ENCODE results near the gene ACTN1. TPM values are rescaled to one million over a fixed set of nuclear protein-coding genes. Genes with fewer than 3 reads are reported as not detected.
A peak's percentile ranks its signal among the peaks of the same experiment; 100 is the strongest.

ACTN1 gene
- total RNA-seq, 4 donors from 2014 or later = 958 to 2,110 (median 1,439) TPM

DNA sequence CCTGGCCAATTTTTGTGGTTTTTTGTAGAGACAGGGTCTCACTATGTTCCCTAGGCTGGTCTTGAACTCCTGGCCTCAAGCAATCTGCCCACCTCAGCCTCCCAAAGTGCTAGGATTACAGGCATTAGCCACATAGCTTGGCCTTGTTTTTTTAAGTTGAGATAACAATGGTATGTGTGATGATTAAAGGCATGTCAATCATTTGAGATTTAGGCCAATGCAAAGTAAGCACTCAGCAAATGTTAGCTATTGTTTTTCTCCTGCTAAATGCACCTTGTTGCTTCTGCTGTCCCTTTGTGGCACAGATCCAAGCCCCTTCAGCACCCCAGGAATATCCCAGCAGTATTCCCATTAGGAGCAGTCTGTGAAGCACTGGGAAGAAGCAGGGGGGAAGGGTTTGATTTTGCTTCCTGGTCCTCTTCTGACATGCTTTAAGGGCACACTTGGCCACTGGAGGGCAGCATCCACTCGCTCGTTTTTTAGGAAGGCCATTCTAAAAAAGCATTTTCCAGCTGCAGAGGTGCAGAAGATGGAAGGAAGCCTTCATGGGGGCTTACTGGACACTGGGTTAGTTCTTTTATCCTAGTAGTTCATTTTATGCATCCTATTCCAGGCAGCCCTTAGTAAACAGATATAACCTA is 116.0 kb downstream of the ACTN1 start:
- Histone ChIP-seq H3K9me3 (peaks cover 0 to 17% (median 9%) of the 10 kb centered on the region in 4 donors), H3K27ac (replicated peaks in 1 of 4) (no peak overlapping the region), H3K4me1 (no peaks in the 10 kb centered on the region), H3K36me3 (peaks cover 0 to 3% (median 0%) of the 10 kb centered on the region in 4 donors), H3K27me3 (no peaks in the 10 kb centered on the region), H3K4me3 (no peak overlapping the region)
- TF ChIP-seq, protein P1, sequence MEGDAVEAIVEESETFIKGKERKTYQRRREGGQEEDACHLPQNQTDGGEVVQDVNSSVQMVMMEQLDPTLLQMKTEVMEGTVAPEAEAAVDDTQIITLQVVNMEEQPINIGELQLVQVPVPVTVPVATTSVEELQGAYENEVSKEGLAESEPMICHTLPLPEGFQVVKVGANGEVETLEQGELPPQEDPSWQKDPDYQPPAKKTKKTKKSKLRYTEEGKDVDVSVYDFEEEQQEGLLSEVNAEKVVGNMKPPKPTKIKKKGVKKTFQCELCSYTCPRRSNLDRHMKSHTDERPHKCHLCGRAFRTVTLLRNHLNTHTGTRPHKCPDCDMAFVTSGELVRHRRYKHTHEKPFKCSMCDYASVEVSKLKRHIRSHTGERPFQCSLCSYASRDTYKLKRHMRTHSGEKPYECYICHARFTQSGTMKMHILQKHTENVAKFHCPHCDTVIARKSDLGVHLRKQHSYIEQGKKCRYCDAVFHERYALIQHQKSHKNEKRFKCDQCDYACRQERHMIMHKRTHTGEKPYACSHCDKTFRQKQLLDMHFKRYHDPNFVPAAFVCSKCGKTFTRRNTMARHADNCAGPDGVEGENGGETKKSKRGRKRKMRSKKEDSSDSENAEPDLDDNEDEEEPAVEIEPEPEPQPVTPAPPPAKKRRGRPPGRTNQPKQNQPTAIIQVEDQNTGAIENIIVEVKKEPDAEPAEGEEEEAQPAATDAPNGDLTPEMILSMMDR (IDR thresholded peaks at IDR 0.05) = peak; percentile 69 to 84 (median 81)
- TF ChIP-seq POLR2AphosphoS5 (IDR thresholded peaks at IDR 0.05) (peak; percentile 45), POLR2A (IDR thresholded peaks at IDR 0.05; ENCODE audit: low read depth) (no peak)
- intact Hi-C loops (cut with DNase I) = no loop called here
- DNase-seq (ENCODE audit: extremely low spot score) = no peak
- WGBS = 13% methylated on average over 2 of the region's 2 CpGs

DNA sequence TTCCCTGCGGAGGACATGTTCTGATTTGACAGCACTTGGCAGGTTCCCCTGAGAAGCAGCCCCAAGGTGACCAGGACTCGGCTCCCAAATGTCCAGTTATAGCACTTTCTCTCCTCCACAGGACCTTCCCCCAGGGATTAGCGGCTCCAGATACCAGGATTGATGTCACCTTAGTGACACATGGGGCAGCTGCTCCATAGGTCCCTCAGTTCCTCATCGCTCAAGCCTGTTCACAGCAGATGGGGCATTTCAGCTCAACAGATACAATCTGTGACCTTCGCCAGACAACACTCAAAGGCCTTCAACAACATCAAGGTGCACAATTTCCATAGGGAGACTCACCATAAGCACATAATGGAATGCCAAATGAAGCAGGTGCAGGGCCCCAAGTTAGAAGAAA is 118.3 kb downstream of the ACTN1 start:
- Histone ChIP-seq H3K36me3 (peaks cover 0 to 3% (median 0%) of the 10 kb centered on the region in 4 donors), H3K9me3 (peaks cover 0 to 14% (median 7%) of the 10 kb centered on the region in 4 donors), H3K4me3 (no peak overlapping the region), H3K27me3 (no peaks in the 10 kb centered on the region), H3K4me1 (no peaks in the 10 kb centered on the region), H3K27ac (replicated peaks in 1 of 4) (no peak overlapping the region)
- TF ChIP-seq POLR2AphosphoS5 (IDR thresholded peaks at IDR 0.05) (no peak), POLR2A (IDR thresholded peaks at IDR 0.05; ENCODE audit: low read depth) (no peak), EP300 (IDR thresholded peaks at IDR 0.05) (no peak)
- TF ChIP-seq, protein P1 (IDR thresholded peaks at IDR 0.05) = no peak
- DNase-seq (ENCODE audit: extremely low spot score) = no peak
- intact Hi-C loops (cut with DNase I) = no loop called here
- 90% methylated on average over 4 of the region's 5 CpGs for WGBS

- 96% methylated on average over 5 of the region's 5 CpGs for WGBS
- TF ChIP-seq EP300 (IDR thresholded peaks at IDR 0.05) = no peak
- H3K27me3 ChIP-seq = no peaks in the 10 kb centered on the region
- peaks cover 0 to 5% (median 0%) of the 10 kb centered on the region in 4 donors for H3K9me3 ChIP-seq
- no peaks in the 10 kb centered on the region for H3K4me1 ChIP-seq
- no peak overlapping the region for H3K27ac ChIP-seq (replicated peaks in 1 of 4)
- peak; percentile 74 for DNase-seq (ENCODE audit: extremely low spot score)
- H3K4me3 ChIP-seq = no peak overlapping the region
- intact Hi-C loops (cut with DNase I) = no loop called here
- no peaks in the 10 kb centered on the region for H3K36me3 ChIP-seq
These were observed 121.5 kb downstream of the ACTN1 start for GRCh38 chr14:68857516-68858070.

- intact Hi-C loops (cut with DNase I) = no loop called here
- WGBS = 66% methylated on average over 6 of the region's 6 CpGs
These were observed 122.5 kb downstream of the ACTN1 start for GRCh38 chr14:68856572-68856971.

DNA sequence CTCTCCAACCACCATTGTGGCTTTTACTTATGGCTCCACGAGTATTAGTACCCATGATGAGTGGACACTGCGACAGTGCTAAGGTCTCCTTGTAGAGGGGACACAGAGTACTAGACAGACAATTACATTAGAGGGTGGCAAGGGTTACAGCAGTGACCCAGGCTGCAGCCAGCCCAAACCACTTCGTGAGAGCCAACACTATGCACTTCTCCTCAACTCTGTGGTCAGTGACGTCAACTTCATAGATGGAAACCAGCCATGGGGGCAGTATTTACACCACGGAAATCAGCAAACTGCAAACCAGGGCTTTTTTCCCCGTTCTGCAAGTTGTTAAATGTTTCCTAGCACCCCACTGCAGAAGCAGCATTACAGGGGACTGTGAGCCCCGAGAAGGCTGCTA is 124.7 kb downstream of the ACTN1 start:
- H3K36me3 ChIP-seq = no peaks in the 10 kb centered on the region
- H3K4me3 ChIP-seq = no peak overlapping the region
- H3K27ac ChIP-seq (replicated peaks in 1 of 4) = no peak overlapping the region
- TF ChIP-seq EP300 (IDR thresholded peaks at IDR 0.05) = no peak
- no peak for TF ChIP-seq POLR2AphosphoS5 (IDR thresholded peaks at IDR 0.05)
- TF ChIP-seq, protein P1 (IDR thresholded peaks at IDR 0.05) = no peak
- TF ChIP-seq POLR2A (IDR thresholded peaks at IDR 0.05; ENCODE audit: low read depth) = no peak
- H3K9me3 ChIP-seq = peaks cover 0 to 6% (median 0%) of the 10 kb centered on the region in 4 donors
- no peaks in the 10 kb centered on the region for H3K4me1 ChIP-seq
- intact Hi-C loops (cut with DNase I) = no loop called here
- 91% methylated on average over 7 of the region's 7 CpGs for WGBS
- DNase-seq (ENCODE audit: extremely low spot score) = peak; percentile 55
- no peaks in the 10 kb centered on the region for H3K27me3 ChIP-seq

More at GRCh38 chr14:68856572-68856971, 122.5 kb downstream of the ACTN1 start:
- Histone ChIP-seq H3K9me3 (peaks cover 0 to 6% (median 0%) of the 10 kb centered on the region in 4 donors), H3K36me3 (no peaks in the 10 kb centered on the region), H3K4me3 (no peak overlapping the region), H3K27me3 (no peaks in the 10 kb centered on the region), H3K27ac (replicated peaks in 1 of 4) (no peak overlapping the region), H3K4me1 (no peaks in the 10 kb centered on the region)
- TF ChIP-seq, protein P1 (IDR thresholded peaks at IDR 0.05) = no peak
- TF ChIP-seq POLR2AphosphoS5 (IDR thresholded peaks at IDR 0.05) = no peak
- no peak for TF ChIP-seq POLR2A (IDR thresholded peaks at IDR 0.05; ENCODE audit: low read depth)
- no peak for TF ChIP-seq EP300 (IDR thresholded peaks at IDR 0.05)
- peak; percentile 3 for DNase-seq (ENCODE audit: extremely low spot score)

Measured in esophagus muscularis mucosa (tissue), 4 donors.